Brain pericyte (primary cell): Measurements from ENCODE around the gene GLCCI1.
A peak's percentile ranks its signal among the peaks of the same experiment; 100 is the strongest.
"Not testable (repeated sequence)": the region's sequence is repeated elsewhere in the genome, so short reads cannot be mapped to it uniquely, and the experiment has no call there.

ENCODE experiments used
- DNase-seq: peaks from one replicate; pipeline ENCODE4 v3.0.0-alpha.2; 2012; ENCODE audit warnings: low read depth, low spot score

The GLCCI1 gene

DNA sequence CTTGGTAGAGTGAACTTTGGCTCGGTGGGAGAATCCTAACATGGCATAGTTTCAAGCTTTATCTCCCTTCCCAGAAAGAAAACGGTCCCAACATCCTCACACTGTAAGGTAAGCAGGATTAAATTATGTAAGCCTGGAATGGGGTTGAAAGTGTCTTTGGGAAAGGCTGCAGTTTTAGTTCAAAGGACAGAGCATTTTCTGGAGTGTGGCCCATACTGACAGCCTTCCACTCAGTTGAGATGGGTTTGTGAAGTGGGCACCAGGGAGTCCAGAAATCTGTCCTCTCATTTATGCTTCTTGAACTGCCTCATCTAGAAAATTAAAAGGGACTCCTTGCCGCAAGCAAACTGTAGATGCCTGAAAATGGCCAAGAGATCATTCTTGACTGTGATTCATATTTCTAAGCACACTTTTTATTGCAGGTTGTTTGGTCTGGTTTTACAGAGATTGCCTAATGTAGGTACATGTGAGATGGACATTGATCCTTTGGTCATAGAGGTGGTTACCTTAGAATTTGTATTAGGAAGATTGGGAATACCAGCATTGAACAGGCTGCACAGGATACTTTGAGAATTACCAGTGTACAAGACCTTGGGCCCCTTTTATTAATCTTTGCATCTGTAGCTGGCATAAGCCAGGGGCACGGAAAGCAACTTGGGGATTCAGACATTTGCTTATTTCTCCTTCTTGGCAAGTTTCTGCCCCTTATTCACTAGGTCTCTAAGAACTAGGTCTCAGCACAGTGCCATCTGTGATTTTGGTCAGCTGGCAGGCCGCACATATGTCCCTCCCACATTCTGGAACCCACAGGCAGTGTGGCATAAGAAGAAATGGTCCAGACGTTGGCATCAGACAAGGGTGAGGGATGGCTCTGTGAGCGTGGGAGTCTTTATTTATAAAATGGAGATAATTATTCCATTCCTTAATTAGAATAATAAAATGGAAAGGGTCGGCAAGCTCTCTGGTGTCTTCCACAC is 125.9 kb downstream of the GLCCI1 start:
- DNase-seq, result no peak

DNA sequence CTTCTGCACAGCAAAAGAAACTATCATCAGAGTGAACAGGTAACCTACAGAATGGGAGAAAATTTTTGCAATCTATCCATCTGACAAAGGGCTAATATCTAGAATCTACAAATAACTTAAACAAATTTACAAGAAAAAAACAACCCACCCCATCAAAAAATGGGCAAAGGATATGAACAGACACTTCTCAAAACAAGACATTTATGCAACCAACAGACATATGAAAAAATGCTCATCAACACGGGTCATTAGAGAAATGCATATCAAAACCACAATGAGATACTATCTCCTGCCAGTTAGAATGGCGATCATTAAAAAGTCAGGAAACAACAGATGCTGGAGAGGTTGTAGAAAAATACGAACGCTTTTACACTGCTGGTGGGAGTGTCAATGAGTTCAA is 132.7 kb downstream of the GLCCI1 start:
- not testable (repeated sequence) for DNase-seq

DNA sequence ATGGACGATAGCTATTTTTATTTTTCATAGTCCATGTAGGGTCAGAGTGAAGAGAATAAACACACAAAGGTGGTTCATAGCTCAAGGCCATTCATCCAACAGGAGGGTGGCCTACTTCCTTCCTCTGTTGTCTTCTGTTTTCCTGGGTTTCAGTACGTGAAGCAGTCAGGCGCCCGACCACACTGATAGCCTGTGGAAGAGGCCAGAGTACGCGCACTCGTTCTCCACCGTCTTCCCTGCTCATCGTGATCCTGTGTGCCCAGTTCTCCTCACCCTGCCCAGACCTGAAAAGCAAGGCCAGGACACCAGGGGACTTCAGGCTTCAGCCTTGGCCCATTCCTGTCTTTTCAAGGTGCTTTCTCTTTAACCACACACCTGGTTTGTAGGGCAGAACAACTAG is 134.7 kb downstream of the GLCCI1 start:
- DNase-seq, result no peak

DNA sequence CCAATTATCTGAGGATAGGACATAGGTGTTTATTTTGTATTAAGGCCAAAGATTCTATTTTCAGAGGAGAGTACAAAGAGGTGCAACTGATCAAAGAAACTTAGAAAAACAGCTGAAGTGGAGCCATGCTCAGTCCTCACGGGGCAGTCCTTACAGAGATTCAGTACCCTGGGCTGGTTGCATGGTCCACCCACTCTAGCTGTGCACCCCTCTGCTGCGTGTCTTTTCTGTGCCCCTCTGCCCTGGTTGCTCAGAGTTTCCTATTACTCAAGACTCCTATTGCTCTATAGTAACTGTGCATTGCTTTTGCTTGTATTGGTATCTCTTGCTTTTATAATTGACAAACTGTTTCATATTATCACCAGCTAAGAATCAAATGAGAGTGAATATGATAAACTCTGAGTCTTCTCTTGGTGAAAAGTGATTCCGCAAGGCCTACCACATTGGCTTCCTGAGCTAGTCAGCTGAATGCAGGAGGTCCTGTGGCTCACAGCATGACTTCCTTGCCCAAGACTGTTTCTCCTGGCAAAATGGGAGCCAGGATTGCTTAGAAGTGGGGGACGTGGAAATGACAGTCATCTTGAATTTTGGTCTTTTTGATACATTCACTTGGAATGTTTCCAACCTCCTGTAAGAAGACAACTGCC is 137.0 kb downstream of the GLCCI1 start:
- DNase-seq, result peak; percentile 5

DNA sequence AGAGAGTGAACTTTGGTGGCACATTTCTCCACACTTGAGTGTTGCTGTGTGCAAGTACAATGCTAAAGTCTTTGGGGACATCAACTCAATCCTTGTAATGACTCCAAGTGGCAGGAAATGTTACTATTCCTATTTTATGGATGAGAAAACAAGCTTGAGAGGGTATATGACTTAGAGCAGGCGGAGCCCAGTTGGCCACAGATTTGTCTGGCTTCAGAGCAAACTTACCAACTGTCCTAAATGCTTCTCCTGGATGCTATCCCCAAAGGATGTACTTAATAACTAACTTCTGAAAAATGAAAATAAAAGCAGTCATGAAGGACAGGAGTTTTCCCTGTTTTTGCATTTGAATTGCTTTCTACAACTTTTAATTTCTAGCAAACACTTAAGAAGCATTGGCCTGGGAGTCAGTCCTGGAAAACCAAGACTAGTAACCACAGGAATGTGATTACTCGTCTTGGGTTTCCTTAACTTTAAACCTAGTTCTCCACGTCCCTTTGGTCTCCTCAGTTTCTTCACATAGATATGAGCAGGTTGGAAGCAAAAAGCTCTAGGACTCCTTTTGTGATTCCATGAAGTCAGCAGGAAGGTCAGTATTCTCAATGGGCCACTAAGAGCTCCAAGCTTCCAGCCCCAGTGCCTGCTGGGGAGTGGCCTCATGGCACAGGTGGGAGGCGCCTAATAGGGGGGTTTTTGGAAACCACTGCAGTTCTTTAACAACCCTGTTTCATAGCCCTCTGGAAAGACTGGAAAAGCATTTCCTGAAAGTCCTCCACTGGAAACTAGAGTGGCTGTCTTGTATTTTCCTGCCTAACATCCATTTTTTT is 140.8 kb downstream of the GLCCI1 start:
- no peak for DNase-seq

DNA sequence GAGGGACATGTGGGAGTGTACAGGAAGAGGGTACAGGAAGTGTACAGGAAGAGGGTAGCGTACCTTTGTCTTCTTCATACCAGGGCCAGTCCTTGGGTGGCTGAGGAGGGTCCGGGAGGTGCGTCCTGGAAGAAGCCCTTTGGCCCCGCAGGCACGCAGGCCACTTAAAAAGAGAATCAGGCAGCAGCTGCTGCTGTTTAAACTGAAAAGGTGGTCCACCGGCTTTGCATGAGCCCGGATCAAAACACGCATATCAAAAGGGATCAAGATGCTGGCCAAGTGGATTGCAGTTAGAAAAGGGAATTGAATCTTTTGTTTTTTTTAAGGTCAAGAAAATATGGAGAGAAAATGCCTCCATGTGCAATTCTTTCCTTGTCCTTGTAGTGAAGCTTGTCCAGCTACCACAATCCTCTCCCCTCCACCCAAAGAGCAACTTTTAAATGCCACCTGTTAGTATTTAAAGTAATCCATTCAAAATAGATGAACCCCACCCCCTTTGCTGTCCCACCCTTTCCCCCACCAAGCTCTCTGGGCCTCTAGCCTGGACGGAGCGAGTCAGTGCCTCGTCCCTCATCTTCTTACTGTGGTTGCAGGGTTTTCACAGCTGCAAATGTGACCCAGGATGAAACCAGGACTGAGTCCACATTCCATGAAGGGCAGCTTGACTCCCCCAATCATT is 142.8 kb downstream of the GLCCI1 start:
- no peak for DNase-seq

DNA sequence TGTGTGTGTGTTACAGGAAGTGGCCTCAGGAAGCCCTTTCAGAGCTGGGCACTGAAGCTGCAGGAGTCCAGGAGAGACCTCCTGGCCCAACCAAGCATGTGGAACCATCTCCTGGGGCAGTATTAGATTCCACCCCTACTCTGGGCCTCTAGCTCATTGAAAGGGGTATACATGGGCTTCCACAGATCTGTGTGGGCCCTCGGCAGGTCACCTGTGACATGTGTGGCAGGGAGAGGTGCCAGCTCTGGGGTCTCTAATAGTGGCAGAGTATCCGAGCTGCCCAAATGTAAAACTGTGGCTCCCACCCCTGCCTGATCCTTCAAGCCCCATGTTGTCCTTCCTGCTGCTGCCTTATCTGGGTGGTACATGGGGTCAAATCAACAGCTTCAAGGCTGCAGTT is 144.1 kb downstream of the GLCCI1 start:
- no peak for DNase-seq

DNA sequence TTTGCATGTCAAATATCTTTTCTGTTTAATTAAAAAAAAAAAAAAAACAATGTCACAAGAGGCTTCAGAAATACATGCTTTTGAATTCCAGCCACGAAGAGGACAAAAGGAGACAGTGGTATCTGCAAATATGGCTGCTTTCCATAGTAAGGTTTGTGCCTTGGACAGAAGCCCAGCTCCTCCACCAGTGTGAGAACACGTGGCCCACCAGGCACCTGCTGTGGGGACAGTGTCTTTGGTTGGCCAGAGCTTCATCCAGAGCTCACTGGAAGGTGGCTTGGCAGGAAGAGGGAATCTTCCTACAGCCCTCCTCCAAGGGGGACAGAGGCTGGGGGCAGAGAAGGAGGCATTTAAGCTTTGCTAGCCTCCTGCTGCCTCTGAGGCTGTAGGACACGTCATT is 144.6 kb downstream of the GLCCI1 start:
- no peak for DNase-seq

DNA sequence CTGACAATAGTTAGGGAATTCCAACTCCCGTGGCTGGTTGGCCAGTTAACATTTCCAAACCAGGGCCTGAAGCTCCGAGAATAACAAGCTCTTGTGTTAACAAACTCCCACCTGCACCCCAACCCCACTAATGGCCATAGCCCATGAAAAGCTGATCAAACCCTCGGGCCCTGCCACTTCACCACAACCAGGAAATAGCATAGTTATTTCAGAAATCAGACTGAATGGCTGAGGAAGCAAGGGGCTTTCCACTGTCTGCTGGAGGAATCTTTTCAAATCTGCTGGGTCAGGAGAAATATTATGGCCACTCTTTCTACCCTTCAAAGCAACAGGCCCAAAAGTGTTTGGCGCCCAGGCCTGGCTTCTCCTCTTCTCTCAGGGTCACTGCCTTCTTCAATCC is 145.6 kb downstream of the GLCCI1 start:
- no peak for DNase-seq

DNA sequence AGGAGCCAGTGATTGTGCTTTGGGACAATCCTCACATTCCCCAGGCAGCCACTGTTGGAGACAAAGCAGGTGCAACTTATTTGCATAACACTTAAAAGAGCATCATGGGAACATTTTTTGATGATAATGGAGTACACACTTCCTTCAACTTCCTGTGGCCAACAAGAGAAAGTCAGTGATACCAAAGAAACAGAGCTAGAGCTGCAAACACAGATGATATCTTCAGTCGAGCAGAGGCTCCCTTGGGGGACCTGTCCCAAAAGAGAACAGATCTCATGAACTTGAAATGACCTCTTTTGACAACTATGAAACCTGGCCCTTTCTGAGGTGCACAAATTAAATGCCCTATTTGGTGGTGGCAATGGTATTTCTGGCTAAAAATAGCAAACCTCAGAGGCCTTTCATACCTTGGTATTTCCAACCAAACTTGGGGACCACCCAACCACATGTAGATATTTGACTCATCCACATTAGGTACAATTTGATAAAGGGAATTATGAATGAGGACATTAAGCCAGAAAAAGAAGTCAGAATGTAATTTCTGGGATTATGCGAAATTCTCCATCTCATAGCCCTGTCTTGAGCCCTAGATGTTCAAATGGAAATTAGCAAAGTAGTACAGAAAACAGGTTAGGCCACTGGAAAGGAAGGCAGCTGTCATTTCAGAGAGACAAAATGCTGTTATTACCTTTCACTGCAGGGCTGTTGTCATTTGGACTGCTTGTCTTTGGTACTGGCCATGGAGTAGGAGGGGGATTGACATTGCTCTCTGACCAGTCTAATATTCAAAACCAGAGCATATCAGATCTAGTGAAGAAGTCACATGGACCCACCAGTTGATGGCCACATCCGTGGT is 147.2 kb downstream of the GLCCI1 start:
- DNase-seq, result no peak

DNA sequence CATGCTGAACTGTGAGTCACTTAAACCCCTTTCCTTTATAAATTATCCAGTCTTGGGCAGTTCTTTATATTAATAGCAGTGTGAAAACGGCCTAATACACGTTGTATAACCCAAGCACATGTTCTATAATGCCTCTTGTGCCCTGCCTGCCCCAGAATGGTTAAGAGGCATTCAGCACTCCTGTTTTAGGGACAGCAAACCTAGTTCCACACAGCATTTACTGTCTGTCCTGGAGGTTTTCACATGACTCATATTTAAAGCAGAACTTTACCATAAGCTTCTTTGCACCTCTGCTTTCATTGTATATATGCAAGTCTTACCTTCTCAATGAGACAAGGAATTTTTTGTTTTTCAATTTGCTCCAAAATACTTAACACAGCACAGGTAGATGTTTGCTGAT is 148.6 kb downstream of the GLCCI1 start:
- no peak for DNase-seq

DNA sequence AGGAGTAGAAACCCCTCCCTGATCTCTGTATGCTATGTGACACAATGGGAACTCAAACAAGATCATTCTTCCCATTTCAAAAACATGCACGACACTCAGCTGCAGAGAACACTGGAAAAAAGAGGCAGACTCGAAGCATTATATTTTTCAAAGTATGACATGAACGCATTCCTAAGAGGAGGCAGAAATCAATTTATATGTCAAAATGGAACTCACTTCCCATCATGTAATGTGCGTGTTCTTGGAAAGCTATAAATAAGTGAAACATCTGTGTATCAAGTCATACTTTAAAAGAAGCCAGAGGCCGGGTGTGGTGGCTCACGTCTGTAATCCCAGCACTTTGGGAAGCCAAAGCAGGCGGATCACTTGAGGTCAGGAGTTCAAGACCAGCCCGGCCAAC is 150.7 kb downstream of the GLCCI1 start:
- DNase-seq, result no peak

DNA sequence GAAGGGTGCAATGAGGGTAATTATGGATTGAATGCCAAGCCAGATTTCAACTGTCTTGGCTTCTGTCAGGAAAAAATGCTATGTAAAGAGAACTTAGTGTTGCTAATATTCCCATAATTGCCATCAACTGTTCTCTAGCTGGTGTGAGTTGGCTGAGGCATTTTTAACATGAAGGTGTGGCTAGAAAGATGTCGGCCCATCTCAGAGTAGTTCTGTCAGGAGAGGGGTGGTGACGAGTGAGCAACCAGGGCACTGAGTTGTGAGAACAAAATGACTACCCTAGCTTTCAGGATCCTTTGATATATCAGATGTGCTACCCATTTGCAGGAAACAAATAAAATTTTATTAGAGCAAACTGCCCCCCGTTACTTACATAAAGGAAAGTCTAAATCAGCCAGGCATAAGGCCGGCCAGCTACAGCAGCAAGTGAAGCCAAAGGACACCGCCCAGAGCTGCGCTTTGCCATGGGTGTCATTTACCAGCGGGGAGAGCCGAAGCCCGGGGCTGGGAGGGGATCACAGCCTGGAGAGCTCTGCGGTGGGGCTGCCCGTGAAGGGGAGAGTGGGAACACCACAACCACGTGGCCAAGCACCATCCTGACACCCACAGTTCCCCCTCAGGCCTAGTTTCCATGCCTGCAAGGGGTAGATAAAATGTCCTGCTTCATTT is 151.9 kb downstream of the GLCCI1 start:
- no peak for DNase-seq

DNA sequence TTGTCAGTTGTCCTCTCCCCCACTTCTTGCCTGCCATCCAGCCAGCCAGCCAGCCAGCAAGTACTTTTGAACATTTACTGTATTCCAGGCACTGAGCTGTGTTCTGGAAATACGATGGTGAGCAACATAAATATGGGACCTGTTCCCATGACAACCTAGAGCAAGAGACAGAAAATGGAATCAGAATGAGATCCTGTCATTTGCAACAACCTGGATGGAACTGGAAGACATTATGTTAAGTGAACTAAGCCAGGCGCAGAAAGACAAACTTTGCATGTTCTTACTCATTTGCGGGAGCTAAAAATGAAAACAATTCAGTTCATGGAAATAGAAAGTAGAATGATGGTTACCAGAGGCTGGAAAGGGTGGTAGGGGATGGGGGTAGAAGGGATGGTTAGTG is 152.6 kb downstream of the GLCCI1 start:
- no peak for DNase-seq

DNA sequence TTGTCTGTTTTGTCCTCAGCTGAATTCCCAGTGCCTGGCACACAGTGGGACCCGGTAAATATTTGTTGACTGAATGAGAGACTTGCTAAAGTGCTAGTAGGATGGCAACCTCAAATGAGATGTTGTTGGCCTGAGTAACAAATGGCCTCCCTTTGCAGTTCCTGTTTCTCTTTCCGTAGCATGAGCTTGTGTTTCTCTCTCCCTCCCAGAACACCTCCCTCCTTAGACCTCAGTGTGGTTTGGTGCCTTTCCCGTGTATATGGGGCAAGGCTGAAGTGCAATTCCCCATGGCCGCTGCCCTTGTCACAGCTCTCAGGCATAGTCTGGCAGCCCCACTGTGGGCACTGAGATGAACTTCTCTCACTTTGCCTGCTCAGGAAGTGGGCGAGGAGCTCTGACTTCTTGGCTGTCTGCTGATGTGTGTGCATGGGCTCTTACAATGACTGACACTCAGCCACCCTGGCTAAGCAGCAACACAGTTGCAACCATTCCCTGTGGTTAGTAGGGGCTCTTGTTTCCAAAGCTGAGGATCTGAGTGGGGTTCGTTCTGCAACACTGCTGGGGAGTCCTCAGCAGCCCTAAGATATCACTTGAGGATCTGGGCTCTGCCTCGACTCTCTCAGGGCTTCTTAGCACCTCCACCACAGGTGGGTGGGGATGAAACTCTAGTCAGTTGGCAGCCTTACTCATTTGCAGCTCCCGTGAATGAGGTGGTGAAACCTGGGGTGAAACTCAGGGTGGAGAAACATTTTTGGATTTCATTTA is 157.3 kb downstream of the GLCCI1 start:
- DNase-seq, result no peak

DNA sequence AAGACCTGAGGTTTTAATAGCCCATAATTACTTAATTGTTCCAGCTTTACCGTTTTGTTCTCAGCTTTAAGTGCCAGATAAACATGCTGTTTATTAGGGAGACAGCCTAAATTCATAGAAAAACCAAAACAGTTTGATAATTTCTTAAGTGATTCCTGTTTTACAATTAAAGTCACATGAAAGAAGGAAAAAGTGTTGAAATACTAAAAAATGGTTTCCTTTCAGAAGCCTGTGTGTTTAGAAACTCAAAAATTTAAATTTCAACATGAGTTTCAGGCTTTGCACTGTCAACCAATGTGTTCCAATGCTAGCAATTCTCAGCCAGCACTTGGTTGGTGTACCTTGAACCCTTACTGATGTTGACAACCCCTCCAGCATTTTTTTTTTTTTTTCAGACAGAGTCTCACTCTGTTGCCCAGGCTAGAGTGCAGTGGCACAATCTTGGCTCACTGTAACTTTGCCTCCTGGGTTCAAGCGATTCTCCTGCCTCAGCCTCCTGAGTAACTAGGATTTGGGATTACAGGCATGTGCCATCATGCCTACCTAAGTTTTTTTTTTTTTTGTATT is 158.1 kb downstream of the GLCCI1 start:
- DNase-seq, result no peak

DNA sequence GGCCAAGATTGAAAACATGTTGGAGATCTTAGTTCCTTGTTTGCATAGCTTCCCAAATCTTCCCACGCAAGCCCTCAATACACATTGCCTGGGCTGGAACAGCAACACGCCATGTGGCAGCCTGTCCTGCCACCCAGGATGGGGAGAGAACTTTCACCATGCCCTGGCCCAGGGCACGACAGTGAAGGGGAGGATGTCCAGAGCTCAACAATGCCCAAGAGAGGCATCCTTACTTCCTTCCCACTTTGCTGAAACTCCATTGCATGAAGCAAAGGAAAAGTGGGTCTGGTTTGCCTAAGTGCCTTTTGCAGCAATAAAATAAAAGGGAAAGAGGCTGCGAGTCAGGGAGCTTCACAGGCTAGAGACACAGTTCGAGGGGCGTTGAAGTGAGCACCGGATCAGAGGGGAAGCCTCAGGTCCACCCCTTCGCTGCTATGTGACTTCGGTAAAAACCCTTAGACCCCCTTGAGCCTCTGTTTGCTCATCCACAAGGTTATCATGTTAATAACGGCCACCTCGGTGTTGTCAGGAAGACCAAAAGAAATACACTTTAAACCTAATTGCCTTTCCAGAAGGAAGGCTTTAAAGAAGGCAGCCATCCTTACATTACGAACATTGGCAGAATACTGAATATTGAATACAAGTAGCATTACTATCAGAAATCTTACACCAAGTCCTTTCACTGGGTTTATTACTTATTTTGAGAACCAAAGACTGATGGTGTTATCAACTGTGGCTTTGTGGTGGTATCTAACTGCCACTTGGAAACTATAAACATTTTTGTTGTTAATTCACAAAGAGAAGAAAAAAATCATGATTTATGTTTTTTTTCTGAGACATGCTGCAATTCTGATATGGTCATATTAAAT is 160.1 kb downstream of the GLCCI1 start:
- DNase-seq, result no peak

DNA sequence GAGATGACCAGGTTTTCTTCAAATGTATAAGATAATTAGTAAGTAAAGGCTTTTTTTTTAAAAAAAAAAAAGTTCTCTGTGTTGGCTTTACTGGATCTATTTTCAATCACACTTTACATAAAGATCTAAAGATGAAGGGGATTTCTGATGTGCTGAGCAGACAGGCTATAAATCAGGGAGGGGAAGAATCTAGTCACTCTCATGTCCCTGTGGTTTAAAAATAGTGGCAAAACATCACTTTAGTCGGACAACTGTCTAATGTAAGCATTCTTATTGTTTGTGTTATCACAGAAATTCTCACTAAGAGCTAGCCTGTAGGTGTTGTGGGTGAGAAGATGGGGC is 160.7 kb downstream of the GLCCI1 start:
- DNase-seq, result no peak
